Fibroblast of skin of right quadriceps (primary cell): Measurements from ENCODE around the gene GULP1.

Experiments used
- DNase-seq: peaks from one replicate; pipeline ENCODE4 v3.0.0-alpha.2; 2013

Gene GULP1

GRCh38 chr2:188610050-188610444 is 318.4 kb downstream of the GULP1 start:
- no peak for DNase-seq

- peak; percentile 37 for DNase-seq
Observed at GRCh38 chr2:188610827-188611226, 319.2 kb downstream of the GULP1 start.

DNA sequence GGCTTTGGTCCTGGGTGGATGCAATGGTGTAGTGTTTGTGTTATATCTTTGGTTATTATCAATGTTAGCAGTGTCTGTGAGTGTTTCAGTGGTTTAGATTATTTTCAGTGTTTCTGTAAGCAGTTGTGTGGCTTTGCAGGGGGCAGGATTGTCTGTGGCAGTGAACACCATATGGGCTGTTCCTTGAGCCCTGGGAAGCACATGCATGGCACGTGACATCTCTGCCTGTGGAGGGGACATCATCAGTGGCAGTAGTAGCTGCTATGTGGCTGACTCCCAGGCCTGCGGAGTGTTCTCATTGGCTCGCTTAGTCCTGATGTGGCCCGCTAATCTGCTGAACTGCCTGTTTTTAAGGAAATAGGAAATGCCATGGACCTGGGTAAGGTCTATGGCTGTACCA is 327.5 kb downstream of the GULP1 start:
- no peak for DNase-seq

- no peak for DNase-seq
Observed at GRCh38 chr2:188620916-188621315, 329.2 kb downstream of the GULP1 start.

DNA sequence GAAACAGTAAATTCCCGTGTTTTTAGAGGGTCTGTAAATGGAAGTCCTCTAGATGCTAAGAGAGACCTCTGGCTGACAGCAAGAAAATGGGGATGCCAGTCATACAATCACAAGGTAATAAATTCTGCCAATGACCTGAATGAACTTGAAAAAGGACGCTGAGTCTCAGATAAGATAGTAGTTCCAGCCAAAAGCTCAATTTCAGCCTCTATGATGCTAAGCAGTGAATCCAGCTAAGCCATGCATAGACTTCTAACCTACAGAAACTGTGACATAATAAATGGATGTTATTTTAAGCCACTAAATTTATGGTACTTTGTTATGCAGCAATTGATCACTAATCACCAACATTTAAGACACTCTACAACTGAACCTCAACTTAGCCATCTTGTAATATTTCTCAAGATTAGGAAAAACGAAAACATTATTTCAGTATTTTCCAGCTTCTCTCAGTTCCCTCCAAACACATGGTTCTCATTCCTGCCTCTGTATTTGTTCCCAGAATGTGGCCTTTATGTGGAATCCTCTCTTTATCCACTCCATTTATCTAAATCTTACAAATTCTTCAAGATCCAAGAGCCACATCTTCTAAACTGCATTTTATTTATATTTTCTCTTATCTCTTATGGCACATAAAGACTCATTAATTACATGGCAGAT is 331.1 kb downstream of the GULP1 start:
- no peak for DNase-seq

DNA sequence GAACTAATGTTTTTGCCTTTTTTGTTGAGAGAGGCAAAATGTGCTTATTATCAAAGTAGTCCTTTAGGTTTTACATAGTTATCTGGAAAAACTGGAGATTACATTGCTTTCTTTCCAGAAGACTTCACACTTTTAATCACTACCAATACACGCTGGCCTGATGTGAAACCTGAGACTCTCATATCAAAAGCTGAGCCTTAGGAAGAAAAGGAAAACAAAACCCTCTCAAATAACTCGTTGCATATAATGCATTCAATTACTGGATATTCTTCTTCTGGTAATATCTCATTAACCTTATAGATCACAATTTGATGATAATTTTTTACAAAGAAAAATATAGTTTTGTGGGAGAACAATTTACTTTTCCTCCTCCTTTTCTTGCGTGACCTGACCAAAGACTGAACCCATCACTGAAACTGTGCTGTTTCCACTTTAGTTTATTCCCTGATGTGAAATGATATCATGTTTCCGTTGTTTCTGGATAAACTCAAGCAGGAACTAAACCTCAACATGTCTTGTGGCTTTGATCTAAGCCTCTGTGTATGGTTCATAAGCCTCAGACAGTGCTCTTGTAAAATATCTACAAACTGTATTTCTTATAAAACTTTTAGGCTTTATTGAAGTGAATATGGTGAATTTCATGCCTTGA is 332.4 kb downstream of the GULP1 start:
- DNase-seq: peak; percentile 75

DNA sequence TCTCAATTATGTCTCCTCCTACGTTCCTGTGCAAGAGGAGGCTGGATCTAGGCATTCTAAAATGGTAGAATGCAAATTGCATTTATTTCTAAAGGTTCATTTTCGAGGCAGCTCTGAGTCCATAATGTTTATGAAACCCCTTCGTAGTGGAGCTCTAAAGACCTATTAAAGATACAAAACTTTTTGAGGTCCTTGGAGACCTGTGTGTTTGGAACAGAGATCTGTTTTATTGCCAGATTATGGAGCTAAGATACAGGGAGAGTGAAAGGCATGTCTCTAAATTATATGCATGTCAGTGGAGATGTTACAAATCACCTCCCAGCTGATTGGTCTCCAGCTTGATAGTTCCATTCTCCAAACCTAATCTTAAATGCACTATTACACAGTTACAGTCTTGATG is 335.8 kb downstream of the GULP1 start:
- DNase-seq: no peak

DNA sequence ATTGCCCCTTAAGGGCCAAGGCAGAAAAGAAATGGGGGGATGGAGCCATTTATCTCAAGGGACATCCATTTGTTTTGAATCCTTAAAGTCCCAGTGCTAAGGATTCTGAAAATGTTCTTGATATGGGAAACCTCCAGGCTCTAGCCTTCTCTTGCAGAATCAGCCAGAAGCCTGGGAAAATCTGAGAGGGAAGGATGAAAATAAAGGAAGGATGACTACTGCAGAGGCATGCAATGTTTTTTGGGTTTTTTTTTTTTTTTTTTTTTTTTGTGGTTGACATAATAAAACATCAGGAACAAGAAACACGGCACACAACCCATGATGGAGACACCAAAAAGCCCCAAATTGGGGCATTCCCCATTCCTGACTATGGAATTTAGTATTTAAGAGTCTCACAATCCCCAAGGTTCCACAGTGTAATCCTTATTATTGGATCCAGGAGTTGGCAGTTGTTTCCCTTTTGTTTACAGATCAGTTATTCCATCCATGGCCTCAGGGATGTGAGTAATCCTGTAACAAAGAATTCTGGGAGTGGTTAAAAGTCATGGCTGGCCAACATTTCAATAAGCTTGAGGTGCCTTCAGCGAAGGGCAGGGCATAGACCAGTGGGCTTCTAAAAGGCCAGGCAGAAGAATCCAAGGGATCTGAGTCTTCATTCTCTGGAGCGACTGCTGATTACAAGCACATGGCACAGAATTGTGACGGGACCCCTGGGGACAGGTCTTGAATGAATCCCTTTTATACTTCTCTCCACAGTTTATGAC is 337.5 kb downstream of the GULP1 start:
- DNase-seq: peak; percentile 70

DNA sequence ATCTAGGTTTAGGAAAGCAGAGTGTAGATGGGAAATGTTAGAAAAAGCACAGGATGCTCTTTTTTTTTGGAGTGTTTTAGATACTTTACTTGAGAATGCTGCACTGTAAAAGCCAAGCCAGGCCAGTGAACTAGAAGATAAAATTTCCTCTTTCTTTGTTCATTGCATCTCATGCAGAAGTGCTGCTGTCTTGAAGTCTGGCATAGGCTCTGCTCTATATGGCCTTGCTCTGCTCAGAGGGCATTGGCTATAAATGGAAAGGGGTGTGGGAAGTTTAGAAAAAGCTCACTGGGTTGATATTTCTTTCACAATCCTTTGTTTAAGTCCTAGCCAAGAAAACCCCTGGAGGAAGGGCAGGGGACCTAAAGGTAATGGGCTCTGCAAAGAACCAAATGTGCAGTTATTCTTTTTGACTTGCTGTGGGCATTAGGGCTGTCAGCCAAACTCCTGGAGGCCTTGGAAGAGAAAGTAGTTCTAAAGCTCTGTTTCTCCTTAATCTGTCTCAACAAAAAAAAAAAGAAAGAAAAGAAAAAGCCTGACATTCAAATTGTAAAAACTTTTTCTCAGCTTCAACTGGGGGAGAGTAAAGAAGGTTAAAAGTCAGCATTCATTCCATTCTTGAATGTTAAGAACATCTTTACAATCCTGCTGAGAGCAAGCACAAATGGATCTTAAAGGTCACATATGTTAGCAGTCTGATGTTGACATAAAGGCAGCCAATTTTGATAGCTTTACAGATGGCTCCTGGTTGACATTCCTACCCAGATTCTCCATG is 338.3 kb downstream of the GULP1 start:
- peak; percentile 63 for DNase-seq

DNA sequence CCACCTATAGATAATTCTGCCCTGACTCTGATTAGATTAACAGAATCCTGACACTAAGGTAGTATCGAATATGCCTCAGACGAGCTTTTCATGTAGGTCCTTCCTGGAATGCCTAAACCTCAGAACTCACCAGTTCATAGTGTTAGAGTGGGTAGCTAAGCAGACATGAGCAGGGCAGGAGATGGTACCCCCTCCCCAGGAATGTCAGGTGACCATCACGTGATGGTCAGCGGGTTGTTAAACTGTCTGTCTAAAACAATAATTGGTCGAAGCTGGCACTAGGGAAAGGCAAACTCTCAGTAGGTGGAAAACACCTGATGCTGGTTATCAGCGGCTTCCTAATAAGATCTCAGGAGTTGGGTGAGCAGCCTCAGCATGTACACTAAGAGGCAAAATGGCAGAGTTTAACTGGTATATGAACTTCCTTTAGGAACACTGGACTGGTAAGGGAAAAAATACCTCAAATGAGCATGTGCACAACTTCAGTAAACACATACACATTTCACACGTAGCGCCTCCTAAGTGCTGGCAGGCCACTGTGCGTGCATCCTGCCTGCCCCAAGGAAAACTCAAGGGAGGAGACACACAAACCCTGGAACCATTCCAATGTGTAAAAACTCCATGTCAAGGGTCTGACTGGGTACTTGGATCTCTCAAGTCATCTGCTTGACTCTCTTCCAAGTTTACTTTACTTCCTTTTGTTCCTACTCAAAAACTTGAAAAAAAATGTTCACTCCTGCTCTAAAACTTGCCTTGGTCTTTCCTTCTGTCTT is 339.5 kb downstream of the GULP1 start:
- no peak for DNase-seq

DNA sequence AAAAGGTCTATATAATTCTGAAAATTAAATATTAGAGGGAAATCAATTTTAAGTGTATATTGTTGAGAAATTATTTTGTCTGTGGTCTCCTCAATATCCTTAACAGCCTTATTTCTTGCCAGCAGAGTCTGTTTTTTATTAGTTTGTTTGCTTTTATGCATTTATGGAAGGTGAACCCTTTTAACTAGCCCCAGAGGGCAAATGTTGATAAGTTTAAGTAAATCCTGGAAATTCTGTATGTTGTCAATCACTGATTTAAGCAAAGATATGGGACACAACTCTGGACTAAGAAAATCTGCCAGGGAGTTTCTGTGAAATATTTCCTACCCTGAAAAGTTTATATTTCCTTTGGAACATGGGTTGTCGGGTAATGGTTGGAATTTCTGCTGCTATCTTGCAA is 343.0 kb downstream of the GULP1 start:
- DNase-seq: no peak
